Tibial nerve (tissue), 3 donors: ENCODE data around the gene SRSF7.

Source experiments
- CTCF ChIP-seq, 5 experiments: fragments of 200-600 bp in 3 of 5; fragments of 450-650 bp in 2 of 5; sonication (generic) in 3 of 5; IDR thresholded peaks; one replicate each; pipeline ENCODE4 v1.5.1; 2016 to 2019; ENCODE audit warnings: antibody characterized with exemption in 5 of 5, mild to moderate bottlenecking in 3 of 5, moderate library complexity in 2 of 5
- POLR2A ChIP-seq, 2 donors: fragments of 450-650 bp; IDR thresholded peaks; one replicate each; pipeline ENCODE4 v1.6.1; 2017; ENCODE audit warnings: antibody characterized with exemption in 2 of 2, mild to moderate bottlenecking in 2 of 2, moderate library complexity in 2 of 2

GRCh38 chr2:38698467-38699003 lies 52.6 kb downstream of the SRSF7 start:
- TF ChIP-seq CTCF (IDR thresholded peaks at IDR 0.05) (no peak), POLR2A (IDR thresholded peaks at IDR 0.05) (no peak)
